Renal cortex interstitium (tissue), 11 donors: Measurements from ENCODE around the gene SH3GL2. TPM values are rescaled to one million over a fixed set of nuclear protein-coding genes. Genes with fewer than 3 reads are reported as not detected.

Source experiments
- DNase-seq, 11 donors: peaks; one replicate each; pipeline ENCODE4 v3.0.0-alpha.2; 2013; ENCODE audit warnings: low read depth in 9 of 11, low spot score in 4 of 11; ENCODE audit errors: extremely low read depth in 1 of 11
- polyA plus RNA-seq, 3 donors: library from polyadenylated mRNA; unstranded; fragments of 120-200 nt; gene quantifications; one replicate each; pipeline ENCODE4 v1.2.1, GENCODE V29; 2013; ENCODE audit not compliant: insufficient read length in 3 of 3

SH3GL2 gene
- polyA plus RNA-seq, 3 donors: 3.8 to 5.9 (median 4.2) TPM

GRCh38 chr9:17829812-17830385 is 251.0 kb downstream of the SH3GL2 start:
- DNase-seq: no peak

GRCh38 chr9:17832812-17833211 is 253.9 kb downstream of the SH3GL2 start:
- no peak for DNase-seq

- DNase-seq: no peak
Observed at GRCh38 chr9:17833846-17834245, 255.0 kb downstream of the SH3GL2 start.

- DNase-seq: peak in 3 of 11 donors; percentile 2 to 27 (median 6)
Observed at GRCh38 chr9:17837965-17838364, 259.1 kb downstream of the SH3GL2 start.

DNA sequence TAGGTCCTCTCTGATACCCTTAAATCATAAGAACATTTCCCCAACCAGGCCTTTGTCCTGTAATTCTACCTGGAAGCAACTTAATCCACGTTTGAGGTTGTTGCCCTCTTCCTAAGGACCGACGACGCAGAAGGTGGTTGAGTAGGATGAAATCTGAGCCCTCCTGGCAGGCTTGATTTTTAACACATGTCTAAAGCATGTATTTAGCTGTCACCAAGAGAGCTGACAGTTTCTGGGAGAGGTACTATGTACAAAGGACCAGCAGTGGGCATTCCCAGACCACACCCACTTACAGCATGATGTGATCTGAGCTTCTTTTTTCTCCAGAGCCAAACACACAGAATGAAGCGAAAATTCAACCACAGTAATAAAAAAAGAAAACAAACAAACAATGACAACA is 260.9 kb downstream of the SH3GL2 start:
- DNase-seq: peak in 1 of 11 donors; percentile 6

- no peak for DNase-seq
Observed at GRCh38 chr9:17843236-17843635, 264.4 kb downstream of the SH3GL2 start.
